Measurements from ENCODE around the gene PCNA.

PCNA gene

GRCh38 chr20:5119435-5120184 is at the start of gene PCNA:
TSS of gene PCNA (minus strand) at chr20:5119958. CDS start at chr20:5119798, 160 bp downstream.
- peak; percentile 97 to 98 for DNase-seq

DNA sequence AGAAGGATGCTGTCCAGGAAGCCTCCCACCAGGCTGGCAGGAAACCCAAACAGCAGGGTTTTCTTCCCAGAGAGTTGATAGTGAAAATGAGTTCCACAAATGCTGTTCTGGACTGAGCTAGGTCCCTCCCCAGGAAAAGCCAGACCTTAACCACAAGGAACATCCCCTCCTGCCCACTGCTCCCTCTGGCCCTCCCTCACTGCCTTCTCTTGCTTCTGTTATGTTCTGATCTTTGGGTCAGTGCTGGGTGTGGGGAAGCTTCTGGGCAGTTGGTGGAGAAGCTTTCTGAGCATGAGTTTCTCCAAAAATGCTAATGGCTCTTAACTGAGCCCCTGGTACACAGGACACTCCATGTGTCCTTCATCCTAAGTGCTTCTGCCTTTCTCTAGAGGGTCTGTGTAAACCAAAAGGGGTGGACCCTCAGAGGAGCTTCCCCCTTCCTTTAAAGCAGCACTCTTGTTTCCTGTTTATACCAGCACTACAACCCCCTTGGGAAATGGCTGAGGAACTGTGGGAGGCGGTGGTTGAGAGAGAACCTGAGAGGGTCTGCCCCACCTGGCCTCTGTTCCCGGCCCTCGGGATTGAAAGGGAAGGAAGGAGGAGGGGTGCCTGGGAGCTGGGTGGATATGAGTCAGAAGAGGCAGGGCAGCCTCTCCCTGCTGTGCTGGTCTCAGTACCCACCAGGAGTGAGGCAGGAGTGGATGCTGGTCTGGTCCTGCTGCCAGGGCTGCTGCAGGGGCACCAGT is 49.1 kb upstream of the PCNA start:
- DNase-seq: no peak

DNA sequence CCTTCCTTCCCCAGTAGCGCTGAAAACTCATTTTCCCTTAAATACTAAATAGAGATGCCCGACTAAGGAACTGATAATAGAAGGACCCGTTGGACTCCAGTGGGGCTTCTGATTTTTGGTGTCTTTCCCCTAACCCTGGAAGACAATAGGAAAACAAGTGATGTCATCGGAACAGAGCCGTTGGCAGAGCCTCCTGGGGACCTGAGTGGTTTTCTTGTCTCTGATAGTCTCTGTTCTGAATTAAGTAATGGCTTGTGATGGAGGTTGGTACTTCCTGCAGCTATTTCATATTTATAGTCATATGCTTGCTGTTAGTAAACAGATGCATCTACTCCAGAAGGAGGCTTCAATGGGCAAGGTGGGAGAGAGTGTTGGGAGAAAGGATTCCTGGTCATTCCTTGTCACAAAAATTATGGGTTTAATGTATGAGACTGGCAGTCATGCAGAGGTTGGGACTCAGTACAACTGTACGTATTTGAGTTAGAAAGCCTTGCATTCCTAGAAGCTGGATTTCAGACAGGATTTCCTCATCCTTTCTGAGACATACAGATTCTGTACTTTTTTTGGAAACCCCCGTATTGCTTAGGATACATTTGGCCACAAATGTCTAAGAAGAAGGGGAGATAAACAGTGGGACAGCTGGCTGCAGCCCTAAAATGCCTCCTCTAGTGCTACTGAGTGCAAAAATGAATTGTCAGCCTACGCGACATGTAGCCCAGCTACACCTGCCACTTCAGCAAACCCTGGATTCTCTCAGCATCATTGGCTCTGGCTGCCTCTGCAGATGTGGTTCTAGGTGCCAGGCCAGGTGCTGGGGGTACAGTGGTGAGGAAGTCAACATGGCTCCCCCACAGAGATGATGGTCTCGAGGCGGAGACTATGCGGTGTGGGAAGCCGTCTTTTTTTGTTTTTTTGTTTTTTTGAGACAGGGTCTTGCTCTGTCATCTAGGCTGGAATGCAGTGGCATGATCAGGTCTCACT is 45.2 kb upstream of the PCNA start:
- DNase-seq: no peak

- DNase-seq: no peak
Observed at GRCh38 chr20:5161536-5162164, 41.9 kb upstream of the PCNA start.

DNA sequence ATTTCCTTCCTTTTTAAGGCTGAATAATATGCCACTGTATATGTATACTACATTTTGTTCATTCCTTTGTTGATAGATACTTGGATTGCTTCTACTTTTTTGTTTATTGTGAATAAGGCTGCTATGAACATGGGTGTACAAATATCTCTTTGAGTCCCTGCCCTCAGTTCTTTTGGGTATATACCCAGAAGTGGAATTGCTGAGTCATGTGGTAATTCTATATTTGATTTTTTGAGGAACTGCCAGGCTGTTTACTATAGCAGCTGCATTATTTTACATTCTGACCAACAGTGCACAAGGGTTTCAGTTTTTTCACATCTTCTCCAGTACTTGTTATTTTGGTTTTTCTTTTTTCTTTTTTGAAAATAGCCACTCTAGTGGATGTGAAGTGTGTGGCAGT is 41.1 kb upstream of the PCNA start:
- no peak for DNase-seq

GRCh38 chr20:5159928-5160327 is 40.2 kb upstream of the PCNA start:
- DNase-seq: no peak

DNA sequence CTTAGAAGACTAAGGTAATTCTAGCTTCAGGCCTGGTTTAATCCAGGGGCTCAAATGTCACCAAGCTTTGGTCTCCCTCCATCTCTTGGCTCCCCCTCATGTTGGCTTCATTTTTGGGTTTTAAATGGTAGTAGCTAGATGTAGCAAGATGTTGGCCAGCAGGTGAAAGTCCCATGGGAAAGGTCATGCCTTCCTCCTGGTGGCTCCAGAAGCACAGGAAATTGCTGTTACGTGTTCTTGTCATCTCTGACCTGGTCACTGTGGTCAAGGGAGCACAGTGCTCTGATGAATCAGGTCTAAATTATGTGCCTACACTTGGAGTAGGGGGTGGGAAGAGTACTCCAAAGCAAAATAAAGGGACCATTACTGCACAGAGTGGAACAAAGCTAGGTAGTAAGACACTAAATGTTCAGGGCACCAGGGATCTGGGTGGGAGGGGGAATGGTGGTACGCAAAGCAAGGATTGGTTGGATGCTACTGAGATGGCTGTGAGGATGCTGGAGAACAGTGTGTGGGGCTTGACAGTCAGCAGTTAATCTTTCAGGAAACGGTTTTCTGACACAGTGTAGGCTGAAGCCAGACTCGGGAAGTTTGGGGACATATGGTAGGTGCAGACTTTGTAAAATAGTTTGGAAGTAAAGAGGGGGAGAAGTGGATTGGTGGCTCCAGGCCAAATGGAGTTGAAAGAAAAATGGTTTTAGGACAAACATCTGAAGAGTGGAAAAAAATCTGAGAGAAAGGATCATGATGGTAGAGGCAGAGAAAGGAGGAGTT is 37.1 kb upstream of the PCNA start:
- DNase-seq: no peak

DNA sequence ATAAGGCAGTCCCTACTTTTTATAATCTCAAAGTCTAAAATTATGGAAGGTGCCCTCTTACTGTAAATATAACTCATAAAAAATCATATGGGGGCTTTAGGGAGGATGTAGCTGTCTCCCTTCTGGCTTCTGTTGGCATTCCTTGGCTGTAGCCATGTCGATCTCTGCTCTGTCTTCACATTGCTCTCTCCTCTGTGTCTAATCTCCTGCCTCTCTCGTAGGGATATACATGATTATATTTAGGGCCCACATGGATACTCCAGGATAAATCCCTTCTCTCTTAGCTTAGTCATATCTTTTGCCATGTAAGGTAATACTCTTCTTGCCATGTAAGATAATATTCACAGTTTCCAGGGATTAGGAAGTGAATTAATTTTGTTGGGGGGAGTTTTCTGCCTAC is 35.6 kb upstream of the PCNA start:
- no peak for DNase-seq

- DNase-seq: no peak
Observed at GRCh38 chr20:5154543-5154925, 34.8 kb upstream of the PCNA start.

GRCh38 chr20:5153612-5154542 is 34.1 kb upstream of the PCNA start:
- DNase-seq: no peak

GRCh38 chr20:5153152-5153467 is 33.4 kb upstream of the PCNA start:
- DNase-seq: no peak

DNA sequence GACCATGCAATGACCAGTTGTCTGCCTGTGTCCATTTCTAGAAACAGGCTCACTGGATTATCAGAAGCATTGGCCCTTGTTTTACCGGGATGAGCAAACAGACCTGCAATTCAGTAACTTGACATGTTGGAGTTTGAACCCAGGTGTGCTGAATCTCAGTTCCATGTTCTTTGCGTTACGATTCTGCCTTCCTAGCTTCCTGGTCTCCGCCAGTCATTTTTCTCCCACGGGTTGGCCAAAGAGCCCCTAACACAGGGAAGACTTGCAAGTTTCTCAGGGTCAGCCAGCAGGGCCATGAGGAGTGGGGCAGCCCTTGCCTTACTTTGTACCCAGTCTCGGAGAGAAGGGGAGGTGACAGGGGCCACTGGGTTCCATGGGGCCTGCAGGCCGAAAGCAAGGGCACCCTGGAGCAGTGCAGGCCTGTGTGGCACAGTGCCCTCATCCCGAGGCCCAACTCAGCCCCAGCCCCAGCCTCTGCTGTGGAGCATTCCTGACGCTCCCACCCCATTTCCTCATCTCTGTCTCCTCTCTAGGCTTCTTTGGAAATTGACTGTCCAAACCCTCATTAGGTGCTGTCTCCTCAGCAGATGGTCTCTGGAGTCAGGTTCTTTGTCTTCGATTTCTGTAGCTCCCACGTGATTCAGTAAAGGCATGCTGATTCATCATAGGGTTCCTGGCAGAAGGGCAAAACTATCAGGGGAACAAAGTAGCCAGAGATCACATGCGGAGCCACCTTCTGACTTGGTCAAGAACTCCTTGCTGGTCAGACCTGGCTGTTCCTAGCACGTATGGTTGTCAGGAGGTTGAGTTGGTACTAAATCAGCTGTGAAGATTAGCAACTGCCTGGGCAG is 30.7 kb upstream of the PCNA start:
- DNase-seq: no peak

DNA sequence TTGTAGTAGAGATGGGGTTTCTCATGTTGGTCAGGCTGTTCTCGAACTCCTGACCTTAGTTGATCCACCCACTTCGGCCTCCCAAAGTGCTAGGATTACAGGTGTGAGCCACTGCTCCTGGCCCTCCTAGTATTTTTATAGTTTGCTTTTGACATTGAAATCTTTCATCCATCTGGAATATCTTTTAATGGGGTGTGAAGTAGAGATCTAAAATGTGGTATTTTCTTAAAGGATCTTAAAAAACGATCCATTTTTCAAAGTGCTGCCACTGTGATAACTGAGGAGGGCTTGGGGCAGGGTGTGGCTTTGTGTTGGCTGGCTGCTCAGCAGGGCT is 30.1 kb upstream of the PCNA start:
- DNase-seq: no peak

DNA sequence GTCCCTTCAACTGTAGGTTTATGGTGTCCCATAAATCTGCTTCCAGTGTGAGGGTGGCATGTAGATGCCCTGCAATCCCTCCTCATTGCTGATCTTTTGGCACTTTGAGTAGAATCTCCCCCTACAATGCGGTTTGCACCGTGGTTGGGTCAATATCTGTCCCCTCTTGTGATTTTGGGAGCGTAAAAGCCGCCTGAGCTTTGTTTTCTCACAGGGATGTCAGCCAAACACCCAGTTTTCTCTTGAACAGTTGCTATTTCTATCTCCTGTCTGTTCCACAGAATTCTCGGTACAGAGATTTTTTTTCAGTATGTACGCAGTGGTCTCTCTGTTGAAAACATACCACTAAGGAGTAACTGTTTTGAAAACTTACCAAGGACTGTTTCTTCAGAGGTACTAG is 28.8 kb upstream of the PCNA start:
- DNase-seq: no peak

DNA sequence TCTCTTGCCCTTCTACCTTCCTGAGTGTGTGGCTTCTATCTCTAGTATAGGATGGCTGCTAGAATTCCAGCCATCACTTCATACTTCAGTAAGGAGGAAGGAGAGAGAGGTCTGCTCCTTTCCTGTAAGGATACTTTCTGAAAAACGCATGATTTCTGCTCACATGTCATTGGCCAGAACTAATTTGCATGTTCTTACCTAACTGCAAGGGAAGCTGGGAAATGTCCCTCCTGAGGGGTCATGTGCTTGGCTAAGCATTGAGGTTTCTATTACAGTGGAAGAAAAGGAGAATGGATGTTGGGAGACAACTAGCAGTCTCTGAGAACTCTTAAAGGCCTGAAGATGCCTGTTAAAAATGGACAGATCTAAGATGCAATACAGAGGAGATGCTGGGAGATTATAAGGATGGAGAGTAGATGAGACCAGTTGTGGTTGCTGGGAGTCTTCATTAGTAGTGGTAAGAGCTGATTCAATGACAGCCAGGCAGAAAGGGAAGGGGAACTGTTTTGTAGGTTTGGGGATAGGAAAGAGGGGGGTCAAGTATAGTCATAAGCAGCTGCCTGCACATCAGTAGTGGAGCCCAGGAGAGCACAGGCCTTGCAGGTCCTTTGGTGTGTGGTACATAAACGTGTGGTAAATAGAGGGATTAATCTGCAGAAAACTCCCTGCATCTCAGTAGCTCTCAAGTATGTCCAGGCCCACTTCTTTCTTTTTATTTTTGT is 27.3 kb upstream of the PCNA start:
- DNase-seq: no peak

GRCh38 chr20:5146099-5146668 is 26.4 kb upstream of the PCNA start:
- DNase-seq: no peak

GRCh38 chr20:5145365-5146098 is 25.8 kb upstream of the PCNA start:
- DNase-seq: no peak

DNA sequence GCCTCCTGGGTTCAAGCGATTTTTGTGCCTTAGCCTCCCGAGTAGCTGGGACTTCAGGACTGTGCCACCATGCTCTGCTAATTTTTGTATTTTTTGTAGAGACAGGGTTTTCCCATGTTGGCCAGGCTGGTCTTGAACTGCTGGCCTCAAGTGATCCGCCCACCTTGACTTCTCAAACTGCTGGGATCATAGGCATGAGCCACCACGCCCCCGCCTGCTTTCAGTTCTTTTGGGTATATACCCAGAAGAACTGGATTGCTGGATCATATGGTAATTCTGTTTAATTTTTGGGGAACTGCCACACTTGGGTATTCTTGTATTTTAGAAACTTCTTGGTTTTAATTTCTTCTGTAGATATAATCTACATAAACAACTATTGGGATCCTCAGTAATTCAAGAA is 24.1 kb upstream of the PCNA start:
- DNase-seq: no peak
